Posterior cingulate gyrus (tissue), 11 donors: ENCODE data around the gene POLR2F.
"Not testable (repeated sequence)": the region's sequence is repeated elsewhere in the genome, so short reads cannot be mapped to it uniquely, and the experiment has no call there.

Experiments used
- DNase-seq, 10 donors: peaks; one replicate each; pipeline versions ENCODE4 v3.0.0 to v3.0.0-alpha.2; 2020 to 2021; ENCODE audit warnings: mixed read lengths in 3 of 10
- intact Hi-C: fragments of 100-400 bp; cut with DNase I; formaldehyde crosslinking; loops from one replicate; pipeline ENCODE4 v1.15.1; 2023

POLR2F gene

GRCh38 chr22:37973271-37974170 lies 20.0 kb downstream of the POLR2F start:
- peak in 1 of 10 donors; percentile 68 for DNase-seq
- intact Hi-C loops = no loop called here

- intact Hi-C loops = no loop called here
- no peak for DNase-seq
Measured at GRCh38 chr22:37975153-37975552, 21.7 kb downstream of the POLR2F start.

- DNase-seq, intact Hi-C loops: not testable (repeated sequence)
Measured at GRCh38 chr22:37976022-37976421, 22.5 kb downstream of the POLR2F start.

- intact Hi-C loops = no loop called here
Measured at GRCh38 chr22:37976547-37976946, 23.0 kb downstream of the POLR2F start.

GRCh38 chr22:37979782-37980181 lies 26.3 kb downstream of the POLR2F start:
- intact Hi-C loops = loop anchor here (5.0 kb wide), 1 partner anchor 53 kb away; no protein-coding TSS in a partner anchor
- peak in 3 of 10 donors; percentile 63 to 93 (median 86) for DNase-seq

More at GRCh38 chr22:37976547-37976946, 23.0 kb downstream of the POLR2F start:
- no peak for DNase-seq

DNA sequence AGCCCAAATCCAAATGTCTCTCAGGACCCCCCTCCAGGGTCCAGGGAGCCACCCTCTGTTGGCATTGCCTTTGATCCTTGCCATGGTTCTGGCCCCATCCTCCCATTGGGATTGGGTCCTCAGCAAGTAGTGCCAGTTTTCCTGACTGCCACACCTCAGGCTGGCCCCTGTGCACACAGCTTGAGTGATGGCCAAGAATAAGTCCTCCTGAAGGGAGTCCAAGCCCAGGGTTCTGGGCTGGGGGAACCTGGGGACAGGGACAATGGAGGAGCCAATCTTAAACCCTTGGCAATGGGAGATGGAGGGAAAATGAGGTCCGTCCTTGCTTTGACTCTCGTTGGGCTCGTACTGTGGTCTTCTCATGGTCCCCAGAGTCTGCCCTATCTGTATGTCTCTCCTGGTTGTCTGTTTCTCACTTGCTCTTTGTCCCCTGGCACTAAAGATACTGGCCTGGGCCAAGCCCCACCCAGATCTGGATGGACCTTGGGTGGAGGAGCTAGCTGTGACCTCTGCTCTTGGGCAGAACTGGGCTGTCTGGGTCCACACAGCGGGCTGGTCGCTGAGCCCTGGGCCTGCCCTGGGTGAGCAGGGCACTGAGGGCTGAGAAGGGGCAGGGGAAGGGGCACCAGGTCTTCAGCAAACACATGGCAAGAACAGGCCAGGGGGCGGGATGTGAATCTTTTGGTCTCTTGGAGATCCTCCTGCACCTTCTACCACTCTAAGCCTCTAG lies 27.9 kb downstream of the POLR2F start:
- no peak for DNase-seq
- intact Hi-C loops = loop anchor here (5.0 kb wide), 1 partner anchor 51 kb away; no protein-coding TSS in a partner anchor

- DNase-seq = no peak
- intact Hi-C loops = loop anchor here (5.0 kb wide), 1 partner anchor 50 kb away; no protein-coding TSS in a partner anchor
Measured at GRCh38 chr22:37982151-37982785, 28.8 kb downstream of the POLR2F start.

DNA sequence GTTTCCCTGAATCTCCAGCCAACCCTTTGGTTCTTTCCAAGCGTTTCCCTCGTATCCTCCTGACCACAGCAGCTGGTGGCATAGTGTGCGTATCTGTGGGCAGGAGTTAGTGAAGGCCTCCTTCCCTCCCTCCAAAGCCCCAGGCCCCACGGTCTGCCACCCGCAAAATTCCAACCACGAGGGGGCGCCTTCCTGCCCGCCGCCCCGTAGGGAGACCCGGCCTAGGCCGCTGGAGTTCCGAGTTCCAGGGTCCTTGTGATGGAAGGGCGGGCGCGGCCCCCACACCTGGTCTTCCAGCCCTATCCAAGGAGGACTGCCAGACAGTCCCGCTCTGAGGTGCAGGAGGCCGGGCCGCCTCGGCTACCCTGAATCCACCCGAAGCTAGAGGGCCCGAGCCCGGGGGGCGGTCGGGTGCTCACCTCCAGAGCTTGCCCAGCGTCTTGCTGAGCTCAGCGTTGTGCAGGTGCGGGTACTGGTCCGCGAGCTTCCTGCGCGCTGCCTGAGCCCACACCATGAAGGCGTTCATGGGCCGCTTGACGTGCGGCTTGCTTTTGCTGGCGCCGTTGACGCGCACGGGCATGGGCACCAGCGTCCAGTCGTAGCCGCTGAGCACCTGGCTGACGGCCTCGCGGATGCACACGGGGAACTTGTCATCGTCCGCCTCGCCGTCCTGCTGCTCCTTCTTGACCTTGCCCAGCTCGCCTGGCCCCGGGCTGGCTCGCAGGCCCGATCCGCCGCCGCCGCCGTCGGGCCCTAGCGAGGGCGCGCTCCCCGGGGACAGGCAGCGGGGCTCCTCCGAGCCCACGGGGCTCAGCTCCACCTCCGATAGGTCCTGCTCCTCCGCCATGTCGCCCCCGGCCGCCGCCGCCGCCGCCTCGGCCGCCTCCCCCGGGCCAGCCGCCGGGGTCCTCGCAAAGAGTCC lies 29.7 kb downstream of the POLR2F start:
- peak in 2 of 10 donors; percentile 65 to 68 for DNase-seq
- intact Hi-C loops = loop anchor here (5.0 kb wide), 1 partner anchor 49 kb away; no protein-coding TSS in a partner anchor

GRCh38 chr22:37983860-37984791 lies 30.6 kb downstream of the POLR2F start, which contains the start of gene SOX10:
Gene SOX10, minus strand, starts transcription at chr22:37984555. Its CDS starts 771 bp downstream, at chr22:37983784.
- peak in 9 of 10 donors; percentile 48 to 96 (median 73) for DNase-seq
- intact Hi-C loops = loop anchor here (5.0 kb wide), 1 partner anchor 48 kb away; no protein-coding TSS in a partner anchor

DNA sequence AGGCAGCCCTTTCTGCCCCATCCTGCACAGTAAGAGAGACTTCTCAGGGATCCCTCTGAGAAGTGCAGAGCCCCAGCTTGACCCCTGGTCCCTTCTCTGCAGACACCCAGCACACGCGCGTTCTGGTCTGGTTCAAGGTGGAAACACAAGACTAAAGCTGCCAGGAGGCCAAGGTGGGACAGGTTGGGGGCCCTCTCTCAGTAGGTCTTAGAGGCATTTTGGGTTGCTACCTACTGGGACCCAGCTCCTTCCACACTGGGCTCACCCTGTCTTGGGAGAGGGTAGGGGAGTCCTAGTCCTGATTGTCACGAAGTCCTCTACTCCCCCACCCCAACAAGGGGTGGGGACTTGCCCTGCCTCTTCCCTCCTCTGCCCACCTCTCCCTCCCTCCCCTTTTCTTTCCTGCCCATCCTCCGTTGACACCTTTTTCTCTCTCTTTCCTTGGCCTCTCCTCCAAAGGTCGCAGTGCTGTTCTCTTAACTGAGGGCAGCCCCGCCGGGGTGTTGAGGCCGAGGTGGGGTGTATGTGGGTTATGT lies 31.6 kb downstream of the POLR2F start:
- intact Hi-C loops = no loop called here
- no peak for DNase-seq

DNA sequence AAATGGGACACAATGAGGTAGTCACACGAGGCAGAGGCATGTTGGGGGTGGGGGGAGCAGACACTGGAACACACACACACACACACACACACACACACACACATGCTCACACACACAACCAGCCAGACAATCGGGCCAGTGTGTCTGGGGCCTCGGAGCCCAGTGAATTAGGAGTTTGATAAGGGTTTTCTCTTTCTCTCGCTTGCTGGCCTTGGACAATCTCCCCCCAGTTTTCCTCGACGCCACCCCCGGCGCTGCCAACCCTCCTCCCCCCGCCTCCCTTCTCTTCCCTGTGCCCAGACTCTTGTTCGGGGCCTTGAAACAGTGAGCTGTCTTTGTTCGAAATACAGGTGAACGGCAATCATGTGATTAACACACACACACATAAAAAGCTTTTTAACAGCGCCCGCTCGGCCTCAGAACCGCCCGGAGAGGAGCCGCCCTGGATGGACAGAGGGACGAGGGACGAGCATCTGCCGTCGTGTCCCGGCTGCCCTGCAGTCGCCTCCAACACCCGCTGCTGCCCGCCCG lies 32.3 kb downstream of the POLR2F start:
- peak in 9 of 10 donors; percentile 54 to 96 (median 74) for DNase-seq

GRCh38 chr22:37986371-37986770 lies 32.9 kb downstream of the POLR2F start:
- peak in 1 of 10 donors; percentile 83 for DNase-seq
- intact Hi-C loops = no loop called here

More for the DNA sequence above, 32.3 kb downstream of the POLR2F start:
- intact Hi-C loops = no loop called here

- peak in 2 of 10 donors; percentile 56 to 80 for DNase-seq
- intact Hi-C loops = no loop called here
Measured at GRCh38 chr22:37989146-37990045, 35.9 kb downstream of the POLR2F start.

DNA sequence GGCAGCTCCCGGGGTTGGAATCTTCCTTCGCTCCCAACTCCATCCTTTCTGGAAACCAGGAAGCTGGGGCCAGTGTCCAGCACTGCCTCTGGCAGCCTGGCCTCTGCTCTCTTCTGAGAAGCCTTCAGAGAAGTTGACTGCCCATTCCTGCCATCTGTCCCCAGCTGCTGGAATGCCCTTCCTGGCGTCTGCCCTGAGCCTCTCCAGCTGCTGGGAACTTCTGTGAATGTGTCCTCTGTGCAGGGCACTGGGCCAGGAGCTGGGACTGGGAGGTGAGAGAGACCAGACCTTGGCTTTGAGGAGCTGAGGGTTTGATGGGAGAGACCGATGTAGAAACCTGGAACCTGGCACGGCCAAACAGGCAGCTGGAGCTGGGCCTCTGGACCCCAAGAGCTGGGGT lies 36.8 kb downstream of the POLR2F start:
- DNase-seq = peak in 1 of 10 donors; percentile 66
- intact Hi-C loops = no loop called here

DNA sequence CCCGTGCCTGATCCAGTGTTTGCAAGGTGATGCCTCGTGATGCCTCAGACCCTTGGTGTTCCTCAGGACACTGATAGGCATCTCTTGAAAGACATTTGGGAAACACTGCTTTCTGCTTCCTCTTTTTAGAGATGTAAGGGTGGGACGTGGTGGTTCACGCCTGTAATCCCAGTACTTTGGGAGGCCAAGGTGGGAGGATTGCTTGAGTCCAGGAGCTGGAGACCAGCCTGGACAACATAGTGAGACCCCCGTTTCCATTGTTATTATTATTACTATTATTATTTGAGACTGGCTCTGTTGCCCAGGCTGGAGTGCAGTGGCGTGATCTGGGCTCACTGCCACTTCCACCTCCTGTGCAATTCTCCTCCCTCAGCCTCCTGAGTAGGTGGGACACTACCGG lies 37.4 kb downstream of the POLR2F start:
- DNase-seq = no peak
- intact Hi-C loops = no loop called here

DNA sequence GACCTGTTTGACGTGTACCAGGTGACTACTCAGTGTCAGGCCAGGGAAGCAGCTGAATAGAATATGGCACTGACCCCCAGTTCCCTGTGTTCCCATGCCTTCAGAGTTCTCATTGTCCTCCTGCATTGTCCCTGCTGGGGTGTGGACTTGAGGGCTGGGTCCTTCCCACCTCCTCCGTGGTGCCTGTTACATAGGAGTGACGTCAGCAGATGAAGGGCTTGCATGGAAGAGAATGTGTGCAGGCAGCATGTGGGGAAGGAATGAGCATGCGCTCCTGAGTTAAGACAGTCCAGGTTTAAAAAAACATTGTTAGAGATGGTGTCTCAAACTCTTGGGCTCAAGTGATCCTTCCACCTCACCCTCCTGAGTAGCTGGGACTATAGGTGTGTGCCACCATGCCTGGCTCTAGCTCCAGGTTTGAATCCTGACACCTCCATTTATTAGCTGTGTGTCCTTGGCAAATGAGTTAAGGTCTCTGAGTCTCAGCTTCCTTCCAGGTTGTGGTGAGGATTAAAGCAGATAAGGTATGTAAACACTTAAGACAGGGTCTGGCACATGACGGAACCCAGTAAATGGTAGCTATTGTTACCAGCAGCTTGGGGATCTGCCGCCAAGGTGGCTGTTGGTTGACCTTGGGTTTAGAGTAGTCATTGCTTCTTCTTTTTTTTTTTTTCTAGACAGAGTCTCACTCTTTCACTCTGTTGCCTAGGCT lies 38.4 kb downstream of the POLR2F start:
- DNase-seq = no peak
- intact Hi-C loops = no loop called here
